Vagina (tissue), 2 donors: Measurements from ENCODE around the gene ACOX1. TPM values are rescaled to one million over a fixed set of nuclear protein-coding genes. Genes with fewer than 3 reads are reported as not detected.
A peak's percentile ranks its signal among the peaks of the same experiment; 100 is the strongest.

Experiments used
- DNase-seq, 2 donors: peaks; one replicate each; pipeline ENCODE4 v3.0.0-alpha.2; 2017; ENCODE audit errors: extremely low spot score in 2 of 2
- H3K27ac ChIP-seq: fragments of 200-600 bp; sonication (generic); one replicate; pipeline ENCODE4 v1.5.1; 2019
- H3K27me3 ChIP-seq: fragments of 200-600 bp; sonication (generic); one replicate; pipeline ENCODE4 v1.5.1; 2019
- H3K36me3 ChIP-seq, 2 donors: fragments of 200-600 bp; sonication (generic); one replicate each; pipeline ENCODE4 v1.5.1; 2017 to 2019
- H3K4me1 ChIP-seq: fragments of 200-600 bp; sonication (generic); one replicate; pipeline ENCODE4 v1.5.1; 2019
- H3K4me3 ChIP-seq, 2 donors: fragments of 200-600 bp; sonication (generic); 1 replicate in 1 of 2; 2 replicates in 1 of 2; pipeline ENCODE4 v1.5.1; 2016 to 2019
- H3K9me3 ChIP-seq: fragments of 200-600 bp; sonication (generic); one replicate; pipeline ENCODE4 v1.5.1; 2019
- POLR2A ChIP-seq, 2 donors: fragments of 450-650 bp; IDR thresholded peaks; one replicate each; pipeline ENCODE4 v1.6.1; 2017; ENCODE audit warnings: antibody characterized with exemption in 2 of 2, mild to moderate bottlenecking in 2 of 2, moderate library complexity in 2 of 2
- POLR2AphosphoS5 ChIP-seq, 2 donors: sonication (generic); formaldehyde crosslinking; IDR thresholded peaks; one replicate each; pipeline ENCODE4 v1.9.0; 2017; ENCODE audit warnings: antibody characterized with exemption in 2 of 2, mild to moderate bottlenecking in 2 of 2, low read depth in 1 of 2; ENCODE audit not compliant: insufficient read depth in 1 of 2
- intact Hi-C: fragments of 100-400 bp; cut with DNase I; formaldehyde crosslinking; loops from one replicate; pipeline ENCODE4 v1.15.1; 2023
- total RNA-seq: library from RNA; depleted of rRNA; stranded (reverse); fragments of >200 nt; gene quantifications from one replicate; pipeline ENCODE4 v1.2.3, GENCODE V29; 2016
- TF ChIP-seq, protein P1 (sequence below), 3 experiments: fragments of 450-650 bp in 2 of 3; fragments of 200-600 bp in 1 of 3; sonication (generic) in 1 of 3; IDR thresholded peaks; one replicate each; pipeline ENCODE4 v1.5.1; 2017 to 2019; ENCODE audit warnings: antibody characterized with exemption in 3 of 3, mild to moderate bottlenecking in 2 of 3, moderate library complexity in 2 of 3

Gene ACOX1
- total RNA-seq: 50.6 TPM

GRCh38 chr17:75978938-75979704 lies at the start of gene ACOX1, which contains the start of gene TEN1:
Gene ACOX1 (minus strand): TSS chr17:75979166. CDS start chr17:75979073, 93 bp downstream.
Gene TEN1 (plus strand): TSS chr17:75979240. CDS start chr17:75986193, 6,953 bp downstream.
- peak in 1 of 2 donors; percentile 81 for TF ChIP-seq POLR2A (IDR thresholded peaks at IDR 0.05)
- TF ChIP-seq, protein P1, sequence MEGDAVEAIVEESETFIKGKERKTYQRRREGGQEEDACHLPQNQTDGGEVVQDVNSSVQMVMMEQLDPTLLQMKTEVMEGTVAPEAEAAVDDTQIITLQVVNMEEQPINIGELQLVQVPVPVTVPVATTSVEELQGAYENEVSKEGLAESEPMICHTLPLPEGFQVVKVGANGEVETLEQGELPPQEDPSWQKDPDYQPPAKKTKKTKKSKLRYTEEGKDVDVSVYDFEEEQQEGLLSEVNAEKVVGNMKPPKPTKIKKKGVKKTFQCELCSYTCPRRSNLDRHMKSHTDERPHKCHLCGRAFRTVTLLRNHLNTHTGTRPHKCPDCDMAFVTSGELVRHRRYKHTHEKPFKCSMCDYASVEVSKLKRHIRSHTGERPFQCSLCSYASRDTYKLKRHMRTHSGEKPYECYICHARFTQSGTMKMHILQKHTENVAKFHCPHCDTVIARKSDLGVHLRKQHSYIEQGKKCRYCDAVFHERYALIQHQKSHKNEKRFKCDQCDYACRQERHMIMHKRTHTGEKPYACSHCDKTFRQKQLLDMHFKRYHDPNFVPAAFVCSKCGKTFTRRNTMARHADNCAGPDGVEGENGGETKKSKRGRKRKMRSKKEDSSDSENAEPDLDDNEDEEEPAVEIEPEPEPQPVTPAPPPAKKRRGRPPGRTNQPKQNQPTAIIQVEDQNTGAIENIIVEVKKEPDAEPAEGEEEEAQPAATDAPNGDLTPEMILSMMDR (IDR thresholded peaks at IDR 0.05): peak in 2 of 3 experiments; percentile 1 to 13
- peak; percentile 90 to 95 for TF ChIP-seq POLR2AphosphoS5 (IDR thresholded peaks at IDR 0.05; ENCODE audit: insufficient read depth in 1 of 2, low read depth in 1 of 2)
- H3K4me1 ChIP-seq: peaks cover 66% of the 10 kb centered on the region
- no peaks in the 10 kb centered on the region for H3K9me3 ChIP-seq
- DNase-seq: peak in 1 of 2 donors; percentile 98
- peak within 1 kb of the TSS; percentile 97 for H3K27ac ChIP-seq
- no peaks in the 10 kb centered on the region for H3K36me3 ChIP-seq
- no peaks in the 10 kb centered on the region for H3K27me3 ChIP-seq
- peak within 1 kb of the TSS; percentile 87 to 92 for H3K4me3 ChIP-seq
- intact Hi-C loops: no loop called here

DNA sequence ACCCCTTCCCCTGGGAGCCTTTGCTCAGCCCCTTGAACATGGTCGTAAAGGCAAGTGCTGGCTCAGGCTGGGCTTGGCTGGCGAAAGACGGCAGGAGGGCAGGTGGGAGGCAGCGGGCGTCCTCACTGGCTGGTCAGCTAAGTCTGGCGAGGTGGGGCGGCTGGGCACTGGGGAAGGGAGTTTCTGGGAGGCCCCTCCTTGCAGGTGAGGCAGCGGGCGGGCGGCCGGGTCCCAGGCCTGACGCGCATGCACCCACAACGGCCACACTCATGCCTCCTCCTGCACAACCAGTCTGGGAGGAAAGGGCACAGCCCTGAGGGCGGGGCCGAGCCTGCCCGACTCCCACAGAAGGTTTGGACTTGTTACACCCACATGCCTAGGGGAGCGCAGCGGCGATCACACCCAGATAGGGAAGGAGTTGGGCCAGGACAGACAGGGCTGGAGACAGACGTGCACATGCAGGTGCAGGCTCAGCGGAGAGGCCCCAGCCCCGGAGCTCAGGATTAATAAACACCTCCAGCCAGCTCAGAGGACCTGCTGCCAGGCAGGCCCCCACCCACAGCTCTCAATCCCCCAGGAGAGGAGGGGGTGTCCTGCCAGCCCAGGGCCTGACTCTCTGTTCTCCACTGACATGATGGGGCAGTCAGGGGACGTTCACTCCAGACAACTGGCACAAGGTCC lies 48.3 kb upstream of the ACOX1 start, which contains the start of gene EVPL:
Gene EVPL, minus strand, starts transcription at position 148 of the 681 bp plus-strand sequence. Its CDS starts 108 bp downstream, at position 40.
- no peaks in the 10 kb centered on the region for H3K27me3 ChIP-seq
- H3K9me3 ChIP-seq: no peaks in the 10 kb centered on the region
- TF ChIP-seq POLR2AphosphoS5 (IDR thresholded peaks at IDR 0.05; ENCODE audit: insufficient read depth in 1 of 2, low read depth in 1 of 2): peak; percentile 54 to 56
- TF ChIP-seq, protein P1 (IDR thresholded peaks at IDR 0.05): no peak
- peak within 1 kb of the TSS; percentile 85 for H3K27ac ChIP-seq
- DNase-seq: no peak
- H3K4me1 ChIP-seq: peaks cover 16% of the 10 kb centered on the region
- intact Hi-C loops: no loop called here
- peak within 1 kb of the TSS; percentile 19 to 51 for H3K4me3 ChIP-seq
- H3K36me3 ChIP-seq: no peaks in the 10 kb centered on the region

DNA sequence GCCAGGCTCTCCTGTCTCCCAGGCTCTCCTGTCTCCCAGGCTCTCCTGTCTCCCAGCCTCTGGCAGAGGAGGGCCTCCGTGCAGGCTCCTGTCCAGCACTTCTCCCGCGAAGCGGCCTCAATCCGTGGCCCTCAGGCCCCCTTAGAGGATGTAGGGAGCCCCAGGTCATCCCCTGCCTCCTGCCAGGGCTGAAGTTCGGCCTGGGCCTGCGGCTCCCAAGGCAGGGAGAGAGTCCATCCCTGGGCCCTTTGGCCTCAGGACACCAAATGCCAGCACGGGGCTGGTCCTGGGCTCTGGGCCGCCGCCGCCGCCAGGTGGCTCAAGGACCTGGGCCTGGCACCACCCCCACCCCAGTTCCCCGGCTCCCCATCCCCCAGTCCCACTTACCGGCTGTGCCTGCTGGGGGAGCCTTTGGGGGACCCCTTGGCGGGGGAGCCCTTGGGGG lies 47.8 kb upstream of the ACOX1 start:
- H3K27me3 ChIP-seq: no peaks in the 10 kb centered on the region
- H3K4me1 ChIP-seq: peaks cover 16% of the 10 kb centered on the region

DNA sequence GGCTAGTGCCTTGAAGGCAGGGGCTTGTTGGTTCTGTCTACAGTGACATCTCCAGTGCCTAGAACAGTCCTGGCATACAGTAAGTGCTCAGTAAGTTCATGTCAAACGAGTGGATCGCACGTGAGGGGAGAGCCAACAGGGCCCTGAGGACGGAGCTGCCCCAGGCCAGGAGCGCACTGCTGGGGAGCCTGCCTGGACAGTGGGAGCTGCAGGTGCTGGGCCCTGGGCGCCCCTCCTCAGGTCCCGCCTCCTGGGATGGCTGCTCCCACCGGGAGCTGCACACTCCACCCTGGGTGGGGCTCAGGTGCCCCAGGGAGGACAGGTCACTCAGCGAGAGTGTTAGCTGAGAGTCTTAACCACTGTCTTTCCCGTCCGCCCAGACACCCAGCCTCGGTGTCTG lies 46.3 kb upstream of the ACOX1 start:
- DNase-seq: no peak
- peak overlapping the region in 1 of 2 donors; percentile 51 for H3K4me3 ChIP-seq
- intact Hi-C loops: no loop called here
- H3K4me1 ChIP-seq: peaks cover 16% of the 10 kb centered on the region
- H3K36me3 ChIP-seq: no peaks in the 10 kb centered on the region
- no peaks in the 10 kb centered on the region for H3K9me3 ChIP-seq
- no peaks in the 10 kb centered on the region for H3K27me3 ChIP-seq
- TF ChIP-seq POLR2A (IDR thresholded peaks at IDR 0.05) (no peak), POLR2AphosphoS5 (IDR thresholded peaks at IDR 0.05; ENCODE audit: insufficient read depth in 1 of 2, low read depth in 1 of 2) (no peak)
- TF ChIP-seq, protein P1 (IDR thresholded peaks at IDR 0.05): no peak
- H3K27ac ChIP-seq: no peak overlapping the region

More for the DNA sequence above, 47.8 kb upstream of the ACOX1 start:
- no peak for TF ChIP-seq POLR2AphosphoS5 (IDR thresholded peaks at IDR 0.05; ENCODE audit: insufficient read depth in 1 of 2, low read depth in 1 of 2)
- no peak for TF ChIP-seq POLR2A (IDR thresholded peaks at IDR 0.05)
- TF ChIP-seq, protein P1 (IDR thresholded peaks at IDR 0.05): no peak
- H3K9me3 ChIP-seq: no peaks in the 10 kb centered on the region
- H3K4me3 ChIP-seq: peak overlapping the region; percentile 19 to 51
- DNase-seq: no peak
- H3K36me3 ChIP-seq: no peaks in the 10 kb centered on the region
- H3K27ac ChIP-seq: peak overlapping the region; percentile 85
- intact Hi-C loops: no loop called here
